HepG2 (cell line): ENCODE measurements around the gene NAIF1. TPM values are rescaled to one million over a fixed set of nuclear protein-coding genes. Genes with fewer than 3 reads are reported as not detected.

ENCODE experiments used
- ARNT2 ChIP-seq: sonication (generic); formaldehyde crosslinking; IDR thresholded peaks from 2 replicates; pipeline ENCODE4 v1.8.0; 2022; ENCODE audit warnings: mild to moderate bottlenecking, low read depth, missing genetic modification reagents, moderate library complexity
- BCLAF1 ChIP-seq: fragments of 450-650 bp; IDR thresholded peaks from 2 replicates; pipeline ENCODE4 v1.6.1; 2017; ENCODE audit warnings: mild to moderate bottlenecking
- MAZ ChIP-seq, 2 experiments: sonication (generic) in 1 of 2; formaldehyde crosslinking in 1 of 2; IDR thresholded peaks; 2 replicates each; pipeline versions ENCODE4 v1.5.0 to v1.6.1; 2012 to 2020; ENCODE audit warnings: low read depth in 2 of 2, mild to moderate bottlenecking in 2 of 2, borderline replicate concordance in 1 of 2, improper control_type of control experiment in 1 of 2, low read length in 1 of 2, missing genetic modification reagents in 1 of 2, moderate library complexity in 1 of 2
- MTF1 ChIP-seq: sonication (generic); formaldehyde crosslinking; IDR thresholded peaks from 2 replicates; pipeline ENCODE4 v1.5.0; 2020; ENCODE audit warnings: missing genetic modification reagents
- NFRKB ChIP-seq: fragments of 450-650 bp; IDR thresholded peaks from 2 replicates; pipeline ENCODE4 v1.6.1; 2017
- NR0B2 ChIP-seq: sonication (generic); formaldehyde crosslinking; IDR thresholded peaks from 2 replicates; pipeline ENCODE4 v1.4.0; 2020; ENCODE audit warnings: mild to moderate bottlenecking, missing genetic modification reagents
- PAX8 ChIP-seq: sonication (generic); formaldehyde crosslinking; IDR thresholded peaks from 2 replicates; pipeline ENCODE4 v1.8.0; 2022; ENCODE audit warnings: mild to moderate bottlenecking, missing genetic modification reagents, borderline replicate concordance
- PCBP2 ChIP-seq: fragments of 200-400 bp; formaldehyde crosslinking; optimal IDR thresholded peaks from 2 replicates; pipeline ENCODE3; 2018; ENCODE audit warnings: low read length, low read depth; ENCODE audit not compliant: poor library complexity, severe bottlenecking
- RXRA ChIP-seq: sonication (generic); formaldehyde crosslinking; IDR thresholded peaks from 2 replicates; pipeline ENCODE4 v1.5.1; 2020; ENCODE audit warnings: missing genetic modification reagents
- SKI ChIP-seq: fragments of 450-650 bp; IDR thresholded peaks from one replicate; pipeline ENCODE4 v1.6.1; 2018; ENCODE audit warnings: mild to moderate bottlenecking; ENCODE audit not compliant: partially characterized antibody
- SRY ChIP-seq: sonication (generic); formaldehyde crosslinking; IDR thresholded peaks from 2 replicates; pipeline ENCODE4 v1.8.0; 2022; ENCODE audit warnings: mild to moderate bottlenecking, missing genetic modification reagents
- TCF12 ChIP-seq, 2 experiments: fragments of 450-650 bp in 1 of 2; sonication (generic) in 1 of 2; formaldehyde crosslinking in 1 of 2; IDR thresholded peaks; 2 replicates each; pipeline versions ENCODE4 v1.6.1 to v1.8.0; 2017 to 2022; ENCODE audit warnings: antibody characterized with exemption in 1 of 2, mild to moderate bottlenecking in 1 of 2, missing genetic modification reagents in 1 of 2, moderate library complexity in 1 of 2
- USF2 ChIP-seq, 2 experiments: sonication (generic) in 1 of 2; formaldehyde crosslinking in 1 of 2; IDR thresholded peaks; 2 replicates each; pipeline versions ENCODE4 v1.5.1 to v1.6.1; 2011 to 2020; ENCODE audit warnings: borderline replicate concordance in 1 of 2, low read depth in 1 of 2, low read length in 1 of 2, mild to moderate bottlenecking in 1 of 2, missing genetic modification reagents in 1 of 2, moderate library complexity in 1 of 2
- ZBTB46 ChIP-seq: sonication (generic); formaldehyde crosslinking; IDR thresholded peaks from 2 replicates; pipeline ENCODE4 v1.4.0; 2020; ENCODE audit warnings: mild to moderate bottlenecking, missing genetic modification reagents, borderline replicate concordance
- ZNF235 ChIP-seq: sonication (generic); formaldehyde crosslinking; IDR thresholded peaks from 2 replicates; pipeline ENCODE4 v1.8.1; 2023; ENCODE audit warnings: mild to moderate bottlenecking, missing genetic modification reagents, borderline replicate concordance
- ZNF24 ChIP-seq: fragments of 450-650 bp; IDR thresholded peaks from 2 replicates; pipeline ENCODE4 v1.6.1; 2017; ENCODE audit warnings: antibody characterized with exemption, mild to moderate bottlenecking
- ZNF567 ChIP-seq: sonication (generic); formaldehyde crosslinking; IDR thresholded peaks from 2 replicates; pipeline ENCODE4 v1.8.1; 2023; ENCODE audit warnings: mild to moderate bottlenecking, missing genetic modification reagents, borderline replicate concordance
- ZNF605 ChIP-seq: sonication (generic); formaldehyde crosslinking; IDR thresholded peaks from 2 replicates; pipeline ENCODE4 v1.8.0; 2022; ENCODE audit warnings: mild to moderate bottlenecking, missing genetic modification reagents
- polyA plus RNA-seq, 8 experiments: library from polyadenylated mRNA; depleted of rRNA in 3 of 8; stranded (reverse) in 7 of 8; unstranded in 1 of 8; fragments of >200 nt; fragmentation: Illumina TruSeq in 4 of 8; extraction: Trizol in 4 of 8; gene quantifications; 2 replicates each; pipeline versions ENCODE4 v1.2.1 to v1.2.3, GENCODE V29; 2011 to 2016; ENCODE audit warnings: low read depth in 4 of 8, missing spikeins in 1 of 8, mixed read lengths in 1 of 8; ENCODE audit not compliant: insufficient read depth in 1 of 8
- total RNA-seq, 5 experiments: library from RNA; depleted of rRNA; stranded (reverse); fragments of >200 nt; fragmentation: Illumina TruSeq; extraction: Trizol; gene quantifications; 2 replicates each; pipeline ENCODE4 v1.2.3, GENCODE V29; 2016; ENCODE audit warnings: low read depth in 1 of 5

NAIF1 gene
- total and polyA plus RNA-seq, 2 of the 13 experiments (the other 11 are each of a cell fraction or from before 2014, with no cell fraction given): 6.0 to 6.9 TPM

GRCh38 chr9:128066713-128067644, at the start of gene NAIF1 (continued):
- TF ChIP-seq ZNF235 (CRISPR knock-in tag) (0 out of 2 replicates have a peak, but pooled peaks have one; percentile 33), MTF1 (CRISPR knock-in tag) (no peak), NFRKB (no peak), PAX8 (CRISPR knock-in tag) (no peak), ARNT2 (CRISPR knock-in tag) (0 out of 2 replicates have a peak, but pooled peaks have one; percentile 24), ZNF24 (no peak), SKI (no peak), RXRA (CRISPR knock-in tag) (no peak), ZNF605 (CRISPR knock-in tag) (no peak), BCLAF1 (no peak), TCF12 (IDR thresholded peaks at IDR 0.05) (no peak), TCF12 (CRISPR knock-in tag; IDR thresholded peaks at IDR 0.05) (0 out of 2 replicates have a peak, but pooled peaks have one; percentile 54), USF2 (IDR thresholded peaks at IDR 0.05; ENCODE audit: low read depth, low read length) (no peak), USF2 (CRISPR knock-in tag; IDR thresholded peaks at IDR 0.05; ENCODE audit: borderline replicate concordance) (no peak), PCBP2 (no peak), ZBTB46 (CRISPR knock-in tag) (no peak), SRY (CRISPR knock-in tag) (no peak; the same call in 1 of the 2 replicates), ZNF567 (CRISPR knock-in tag) (no peak), NR0B2 (CRISPR knock-in tag) (no peak), MAZ (IDR thresholded peaks at IDR 0.05; ENCODE audit: borderline replicate concordance, low read depth, low read length) (no peak), MAZ (CRISPR knock-in tag; IDR thresholded peaks at IDR 0.05; ENCODE audit: low read depth) (peak; percentile 44; the same call in 1 of the 2 replicates)
